ENCODE data around the gene CSRNP3.

The CSRNP3 gene

DNA sequence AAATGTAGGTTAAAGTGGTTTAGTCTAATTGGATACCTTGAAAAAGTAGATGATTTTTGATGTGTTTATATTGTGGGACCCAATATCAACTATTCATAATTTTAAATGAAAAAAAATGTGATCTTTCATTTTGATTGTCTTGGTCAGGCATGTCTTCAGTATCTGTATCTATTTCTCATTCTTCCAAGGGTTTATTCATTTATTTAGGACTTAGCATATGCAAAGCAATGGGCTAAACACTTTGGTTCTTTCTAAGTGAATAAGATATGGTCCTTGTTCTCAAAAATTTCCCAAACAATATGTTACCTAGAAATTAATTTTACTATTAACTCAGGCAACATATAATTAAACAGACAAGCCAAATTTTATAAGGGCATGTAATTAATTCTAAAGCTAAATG is 49.1 kb downstream of the CSRNP3 start:
- Histone ChIP-seq H3K4me1 (ENCODE audit: insufficient read depth, low read length, poor library complexity, severe bottlenecking) (no peaks in the 10 kb centered on the region), H4K20me1 (ENCODE audit: insufficient read depth, low read length, poor library complexity, severe bottlenecking) (no peaks in the 10 kb centered on the region), H3K4me3 (ENCODE audit: low read length, poor library complexity, severe bottlenecking) (no peak overlapping the region), H3F3A (ENCODE audit: low read depth) (no peaks in the 10 kb centered on the region), H3K9me2 (replicated peaks; ENCODE audit: low read depth, low read length) (no peaks in the 10 kb centered on the region), H3K27me3 (ENCODE audit: insufficient read depth, low read length, poor library complexity, severe bottlenecking) (no peaks in the 10 kb centered on the region), H3K4me2 (ENCODE audit: low read depth, low read length, poor library complexity, severe bottlenecking) (no peak overlapping the region), H3K79me2 (ENCODE audit: insufficient read depth, low read length) (no peaks in the 10 kb centered on the region), H3K9ac (ENCODE audit: low read depth, low read length, poor library complexity, severe bottlenecking) (no peak overlapping the region), H3K36me3 (ENCODE audit: insufficient read depth, low read length) (no peaks in the 10 kb centered on the region), H2AFZ (ENCODE audit: low read length) (no peak overlapping the region), H3K9me3 (ENCODE audit: insufficient read depth, low read depth, low read length) (no peaks in the 10 kb centered on the region)
- TF ChIP-seq, protein P1, sequence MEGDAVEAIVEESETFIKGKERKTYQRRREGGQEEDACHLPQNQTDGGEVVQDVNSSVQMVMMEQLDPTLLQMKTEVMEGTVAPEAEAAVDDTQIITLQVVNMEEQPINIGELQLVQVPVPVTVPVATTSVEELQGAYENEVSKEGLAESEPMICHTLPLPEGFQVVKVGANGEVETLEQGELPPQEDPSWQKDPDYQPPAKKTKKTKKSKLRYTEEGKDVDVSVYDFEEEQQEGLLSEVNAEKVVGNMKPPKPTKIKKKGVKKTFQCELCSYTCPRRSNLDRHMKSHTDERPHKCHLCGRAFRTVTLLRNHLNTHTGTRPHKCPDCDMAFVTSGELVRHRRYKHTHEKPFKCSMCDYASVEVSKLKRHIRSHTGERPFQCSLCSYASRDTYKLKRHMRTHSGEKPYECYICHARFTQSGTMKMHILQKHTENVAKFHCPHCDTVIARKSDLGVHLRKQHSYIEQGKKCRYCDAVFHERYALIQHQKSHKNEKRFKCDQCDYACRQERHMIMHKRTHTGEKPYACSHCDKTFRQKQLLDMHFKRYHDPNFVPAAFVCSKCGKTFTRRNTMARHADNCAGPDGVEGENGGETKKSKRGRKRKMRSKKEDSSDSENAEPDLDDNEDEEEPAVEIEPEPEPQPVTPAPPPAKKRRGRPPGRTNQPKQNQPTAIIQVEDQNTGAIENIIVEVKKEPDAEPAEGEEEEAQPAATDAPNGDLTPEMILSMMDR (conservative IDR thresholded peaks at IDR 0.05; ENCODE audit: low read length), result no peak
- no peak for TF ChIP-seq EZH2phosphoT487 (IDR thresholded peaks at IDR 0.05; ENCODE audit: borderline replicate concordance)

DNA sequence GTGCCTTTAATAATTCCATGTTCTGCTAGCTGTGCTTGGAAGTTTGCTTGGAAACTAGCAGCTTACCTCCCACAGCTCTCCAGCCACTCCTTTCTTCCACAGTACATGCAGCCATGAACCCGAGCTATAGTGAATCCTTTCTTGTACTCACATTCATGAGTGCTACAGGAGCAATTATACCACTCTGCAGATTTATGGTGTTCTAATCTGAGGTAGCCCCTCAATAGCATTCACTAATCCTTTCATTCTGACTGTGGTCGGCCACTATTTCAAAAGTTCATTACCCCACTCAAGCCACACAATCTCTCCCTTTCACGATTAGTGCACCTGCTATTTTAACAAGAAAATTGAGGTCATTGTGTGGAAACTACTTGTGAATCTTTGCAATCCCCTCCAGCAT is 53.2 kb downstream of the CSRNP3 start:
- Histone ChIP-seq H3F3A (ENCODE audit: low read depth) (no peaks in the 10 kb centered on the region), H4K20me1 (ENCODE audit: insufficient read depth, low read length, poor library complexity, severe bottlenecking) (no peaks in the 10 kb centered on the region), H3K36me3 (ENCODE audit: insufficient read depth, low read length) (no peaks in the 10 kb centered on the region), H3K4me2 (ENCODE audit: low read depth, low read length, poor library complexity, severe bottlenecking) (no peak overlapping the region), H3K9me2 (replicated peaks; ENCODE audit: low read depth, low read length) (no peaks in the 10 kb centered on the region), H3K4me3 (ENCODE audit: low read length, poor library complexity, severe bottlenecking) (no peak overlapping the region), H3K9me3 (ENCODE audit: insufficient read depth, low read depth, low read length) (no peaks in the 10 kb centered on the region), H3K79me2 (ENCODE audit: insufficient read depth, low read length) (no peaks in the 10 kb centered on the region), H2AFZ (ENCODE audit: low read length) (no peak overlapping the region), H3K4me1 (ENCODE audit: insufficient read depth, low read length, poor library complexity, severe bottlenecking) (no peaks in the 10 kb centered on the region), H3K9ac (ENCODE audit: low read depth, low read length, poor library complexity, severe bottlenecking) (no peak overlapping the region), H3K27me3 (ENCODE audit: insufficient read depth, low read length, poor library complexity, severe bottlenecking) (no peaks in the 10 kb centered on the region)
- TF ChIP-seq, protein P1 (conservative IDR thresholded peaks at IDR 0.05; ENCODE audit: low read length), result no peak

DNA sequence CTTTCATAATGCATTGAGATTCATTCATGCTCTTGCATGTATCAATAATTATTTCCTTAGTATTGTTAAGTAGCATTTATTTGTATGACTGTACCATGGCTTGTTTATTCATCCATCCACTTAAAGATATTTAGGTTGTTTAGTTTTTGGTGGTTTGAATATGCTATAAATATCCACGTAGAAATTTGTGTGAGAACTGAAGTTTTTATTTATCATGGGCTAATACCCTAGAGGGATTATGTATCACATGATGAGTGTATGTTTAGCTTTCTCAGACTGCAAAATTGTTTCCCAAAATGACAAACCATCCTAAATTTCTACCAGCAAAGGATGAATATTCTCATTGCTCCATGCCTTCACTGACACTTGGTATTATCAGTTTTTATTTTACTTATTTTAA is 55.2 kb downstream of the CSRNP3 start:
- no peaks in the 10 kb centered on the region for H3K27me3 ChIP-seq (ENCODE audit: insufficient read depth, low read length, poor library complexity, severe bottlenecking)
- no peak overlapping the region for H2AFZ ChIP-seq (ENCODE audit: low read length)
- H3K9me3 ChIP-seq (ENCODE audit: insufficient read depth, low read depth, low read length), result no peaks in the 10 kb centered on the region
- H3K36me3 ChIP-seq (ENCODE audit: insufficient read depth, low read length), result no peaks in the 10 kb centered on the region
- no peak overlapping the region for H3K4me2 ChIP-seq (ENCODE audit: low read depth, low read length, poor library complexity, severe bottlenecking)
- peaks cover 8% of the 10 kb centered on the region for H3K4me1 ChIP-seq (ENCODE audit: insufficient read depth, low read length, poor library complexity, severe bottlenecking)
- H4K20me1 ChIP-seq (ENCODE audit: insufficient read depth, low read length, poor library complexity, severe bottlenecking), result no peaks in the 10 kb centered on the region
- H3K9me2 ChIP-seq (replicated peaks; ENCODE audit: low read depth, low read length), result no peaks in the 10 kb centered on the region
- H3K79me2 ChIP-seq (ENCODE audit: insufficient read depth, low read length), result no peaks in the 10 kb centered on the region
- H3K4me3 ChIP-seq (ENCODE audit: low read length, poor library complexity, severe bottlenecking), result no peak overlapping the region
- H3F3A ChIP-seq (ENCODE audit: low read depth), result no peaks in the 10 kb centered on the region
- TF ChIP-seq EZH2phosphoT487 (IDR thresholded peaks at IDR 0.05; ENCODE audit: borderline replicate concordance), result no peak
- TF ChIP-seq, protein P1 (conservative IDR thresholded peaks at IDR 0.05; ENCODE audit: low read length), result no peak
- H3K9ac ChIP-seq (ENCODE audit: low read depth, low read length, poor library complexity, severe bottlenecking), result no peak overlapping the region

Data from Loucy (cell line).